GM23248 (cell line): ENCODE measurements around the gene TTC3.
"Not testable (repeated sequence)": the region's sequence is repeated elsewhere in the genome, so short reads cannot be mapped to it uniquely, and the experiment has no call there.

Experiments
- EZH2 ChIP-seq: fragments of 200-600 bp; sonication (generic); IDR thresholded peaks from 2 replicates; pipeline ENCODE4 v1.6.1; 2018; ENCODE audit warnings: antibody characterized with exemption, mild to moderate bottlenecking; ENCODE audit not compliant: insufficient read depth, poor library complexity, severe bottlenecking
- EZH2phosphoT487 ChIP-seq: fragments of 200-600 bp; sonication (generic); IDR thresholded peaks from 2 replicates; pipeline ENCODE4 v1.6.1; 2018; ENCODE audit warnings: antibody characterized with exemption, moderate library complexity, mild to moderate bottlenecking, low read depth; ENCODE audit not compliant: insufficient read depth

DNA sequence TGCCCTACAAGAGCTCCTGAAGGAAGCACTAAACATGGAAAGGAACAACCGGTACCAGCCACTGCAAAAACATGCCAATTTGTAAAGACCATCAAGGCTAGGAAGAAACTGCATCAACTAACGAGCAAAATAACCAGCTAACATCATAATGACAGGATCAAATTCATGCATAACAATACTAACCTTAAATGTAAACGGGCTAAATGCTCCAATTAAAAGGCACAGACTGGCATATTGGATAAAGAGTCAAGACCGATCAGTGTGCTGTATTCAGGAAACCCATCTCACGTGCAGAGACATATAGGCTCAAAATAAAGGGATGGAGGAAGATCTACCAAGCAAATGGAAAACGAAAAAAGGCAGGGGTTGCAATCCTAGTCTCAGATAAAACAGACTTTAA is 38.0 kb downstream of the TTC3 start:
- TF ChIP-seq EZH2, EZH2phosphoT487: not testable (repeated sequence)
